HepG2 (cell line): ENCODE data around the gene ADAMTS14.

ENCODE experiments used
- CBFB ChIP-seq: sonication (generic); formaldehyde crosslinking; IDR thresholded peaks from 2 replicates; pipeline ENCODE4 v1.4.0; 2020; ENCODE audit warnings: missing genetic modification reagents
- CTCF ChIP-seq: sonication (generic); formaldehyde crosslinking; IDR thresholded peaks from 2 replicates; pipeline ENCODE4 v1.5.0; 2020; ENCODE audit warnings: mild to moderate bottlenecking, missing genetic modification reagents, moderate library complexity
- MAFK ChIP-seq, 2 experiments: IDR thresholded peaks in 1 of 2; conservative IDR thresholded peaks in 1 of 2; 2 replicates each; pipeline ENCODE4 v1.6.1; 2011; ENCODE audit warnings: improper control_type of control experiment in 2 of 2, low read length in 2 of 2
- NR3C1 ChIP-seq: sonication (generic); formaldehyde crosslinking; IDR thresholded peaks from 2 replicates; pipeline ENCODE4 v1.4.0; 2020; ENCODE audit warnings: missing genetic modification reagents
- POLR2A ChIP-seq, 2 experiments: IDR thresholded peaks; 2 replicates each; pipeline ENCODE4 v1.6.1; 2011; ENCODE audit warnings: low read depth in 2 of 2, low read length in 2 of 2, mild to moderate bottlenecking in 1 of 2, moderate library complexity in 1 of 2; ENCODE audit not compliant: insufficient read depth in 1 of 2
- TCF12 ChIP-seq, 2 experiments: fragments of 450-650 bp in 1 of 2; sonication (generic) in 1 of 2; formaldehyde crosslinking in 1 of 2; IDR thresholded peaks; 2 replicates each; pipeline versions ENCODE4 v1.6.1 to v1.8.0; 2017 to 2022; ENCODE audit warnings: antibody characterized with exemption in 1 of 2, mild to moderate bottlenecking in 1 of 2, missing genetic modification reagents in 1 of 2, moderate library complexity in 1 of 2
- ZBTB40 ChIP-seq, 2 experiments: fragments of 450-650 bp in 1 of 2; sonication (generic) in 1 of 2; formaldehyde crosslinking in 1 of 2; IDR thresholded peaks; 2 replicates each; pipeline versions ENCODE4 v1.6.1 to v1.8.0; 2016 to 2022; ENCODE audit warnings: antibody characterized with exemption in 1 of 2, mild to moderate bottlenecking in 1 of 2, missing genetic modification reagents in 1 of 2
- ZNF512B ChIP-seq: sonication (generic); formaldehyde crosslinking; IDR thresholded peaks from 2 replicates; pipeline ENCODE4 v1.5.1; 2020; ENCODE audit warnings: missing genetic modification reagents, mild to moderate bottlenecking, borderline replicate concordance
- ZNF672 ChIP-seq: sonication (generic); formaldehyde crosslinking; IDR thresholded peaks from 2 replicates; pipeline ENCODE4 v1.8.1; 2022; ENCODE audit warnings: missing genetic modification reagents

GRCh38 chr10:70678757-70679489, 6.6 kb downstream of the ADAMTS14 start:
- no peak for TF ChIP-seq CTCF
- no peak for TF ChIP-seq ZNF512B (CRISPR knock-in tag)
- TF ChIP-seq ZBTB40 (IDR thresholded peaks at IDR 0.05), result no peak
- TF ChIP-seq ZBTB40 (CRISPR knock-in tag; IDR thresholded peaks at IDR 0.05), result no peak
- TF ChIP-seq TCF12 (IDR thresholded peaks at IDR 0.05), result no peak
- no peak for TF ChIP-seq TCF12 (CRISPR knock-in tag; IDR thresholded peaks at IDR 0.05)
- no peak for TF ChIP-seq MAFK (conservative IDR thresholded peaks at IDR 0.05 in 1 of 2, IDR thresholded peaks at IDR 0.05 in 1 of 2; ENCODE audit: low read length in 2 of 2)
- no peak for TF ChIP-seq NR3C1
- no peak for TF ChIP-seq CBFB
- TF ChIP-seq ZNF672, result no peak
- no peak for TF ChIP-seq POLR2A (IDR thresholded peaks at IDR 0.05; ENCODE audit: insufficient read depth in 1 of 2, low read depth in 2 of 2, low read length in 2 of 2)
